GM19238 (cell line): ENCODE measurements around the gene SNRPA1.
A peak's percentile ranks its signal among the peaks of the same experiment; 100 is the strongest.

Experiments used
- DNase-seq: peaks from one replicate; pipeline ENCODE4 v3.0.0; 2011; ENCODE audit warnings: low spot score; ENCODE audit not compliant: insufficient read length

SNRPA1 gene

GRCh38 chr15:101264911-101265641 lies 30.0 kb downstream of the SNRPA1 start:
- DNase-seq = no peak

- no peak for DNase-seq
Measured at GRCh38 chr15:101264011-101264410, 31.0 kb downstream of the SNRPA1 start.

GRCh38 chr15:101262551-101262950 lies 32.5 kb downstream of the SNRPA1 start:
- DNase-seq = no peak

GRCh38 chr15:101258238-101259144 lies 36.6 kb downstream of the SNRPA1 start:
- no peak for DNase-seq

GRCh38 chr15:101256757-101257156 lies 38.3 kb downstream of the SNRPA1 start:
- no peak for DNase-seq

- DNase-seq = no peak
Measured at GRCh38 chr15:101255615-101256241, 39.3 kb downstream of the SNRPA1 start.

GRCh38 chr15:101255051-101255395 lies 40.0 kb downstream of the SNRPA1 start:
- DNase-seq = no peak

- no peak for DNase-seq
Measured at GRCh38 chr15:101254157-101255050, 40.6 kb downstream of the SNRPA1 start.

- no peak for DNase-seq
Measured at GRCh38 chr15:101252836-101253235, 42.2 kb downstream of the SNRPA1 start.

GRCh38 chr15:101251830-101252820 lies 42.9 kb downstream of the SNRPA1 start, which contains the start of gene CHSY1:
Gene CHSY1 (minus strand): TSS chr15:101252048. CDS start chr15:101251456, 592 bp downstream.
- peak; percentile 82 for DNase-seq

- peak; percentile 52 for DNase-seq
Measured at GRCh38 chr15:101250873-101251829, 43.9 kb downstream of the SNRPA1 start.

- no peak for DNase-seq
Measured at GRCh38 chr15:101250341-101250831, 44.7 kb downstream of the SNRPA1 start.

GRCh38 chr15:101248274-101248673 lies 46.8 kb downstream of the SNRPA1 start:
- DNase-seq = no peak

GRCh38 chr15:101246824-101247745 lies 48.0 kb downstream of the SNRPA1 start:
- DNase-seq = no peak

- no peak for DNase-seq
Measured at GRCh38 chr15:101246391-101246790, 48.7 kb downstream of the SNRPA1 start.

GRCh38 chr15:101244889-101245668 lies 50.0 kb downstream of the SNRPA1 start:
- no peak for DNase-seq
